Uterus (tissue), 2 donors: ENCODE measurements around the gene KIF27.

Experiments
- CTCF ChIP-seq, 4 experiments: fragments of 200-600 bp in 2 of 4; fragments of 450-650 bp in 2 of 4; sonication (generic) in 2 of 4; IDR thresholded peaks; one replicate each; pipeline ENCODE4 v1.5.1; 2016 to 2019; ENCODE audit warnings: antibody characterized with exemption in 4 of 4, mild to moderate bottlenecking in 2 of 4, moderate library complexity in 1 of 4
- POLR2A ChIP-seq, 2 donors: fragments of 450-650 bp; IDR thresholded peaks; one replicate each; pipeline ENCODE4 v1.6.1; 2016; ENCODE audit warnings: antibody characterized with exemption in 2 of 2, mild to moderate bottlenecking in 1 of 2, moderate library complexity in 1 of 2

DNA sequence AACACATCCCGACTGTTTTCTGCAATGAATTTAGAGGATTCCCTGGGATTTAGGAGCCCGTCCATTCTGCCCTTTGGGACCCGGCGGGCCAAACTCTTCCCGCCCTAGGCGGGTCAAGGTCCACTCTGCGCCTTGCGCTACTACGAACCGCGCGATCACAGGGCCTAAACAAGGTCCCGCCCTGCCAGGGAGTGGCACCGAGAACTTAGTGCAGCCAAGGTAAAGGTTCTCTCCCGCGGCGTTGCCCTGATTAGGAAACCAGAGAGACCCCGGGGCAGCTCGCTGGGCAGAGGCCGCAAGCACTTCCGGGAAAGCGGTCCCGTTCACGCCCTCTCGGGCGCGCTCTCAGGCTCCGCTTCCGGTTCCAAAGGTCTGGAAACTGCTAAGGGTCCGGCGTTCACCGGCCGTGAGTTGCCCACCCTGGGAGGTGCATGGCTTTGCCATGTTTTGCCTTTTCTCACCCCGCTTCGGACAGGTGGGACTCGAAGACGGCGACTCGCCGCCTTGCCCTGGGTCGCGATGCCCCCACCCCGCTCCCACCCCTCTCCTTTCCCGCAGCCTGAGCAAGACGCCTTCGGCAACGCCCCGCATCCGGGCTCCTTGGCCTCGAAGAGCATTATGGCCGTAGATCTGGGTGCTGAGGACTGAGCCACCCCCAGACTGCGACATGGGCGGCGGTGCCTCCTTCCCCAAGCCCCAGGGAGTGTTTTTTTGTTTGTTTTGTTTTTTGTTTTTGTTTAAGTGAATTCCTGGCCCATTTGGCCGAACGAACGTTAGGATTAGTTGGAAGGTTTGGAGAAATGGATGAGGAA lies 35.4 kb upstream of the KIF27 start:
- TF ChIP-seq CTCF (IDR thresholded peaks at IDR 0.05) (no peak), POLR2A (IDR thresholded peaks at IDR 0.05) (no peak)
